Neural cell (in vitro differentiated cells): ENCODE data around the gene SAMD1. TPM values are rescaled to one million over a fixed set of nuclear protein-coding genes. Genes with fewer than 3 reads are reported as not detected.

Experiments
- H2AFZ ChIP-seq: fragments of 200-600, 300-800 bp; sonication (generic), shearing (Covaris generic); 2 replicates; pipeline ENCODE4 v1.6.0; 2014; ENCODE audit warnings: low read depth, mild to moderate bottlenecking, antibody characterized with exemption, low read length, moderate library complexity
- H3F3A ChIP-seq: fragments of 200-600 bp; shearing (Covaris generic); 2 replicates; pipeline ENCODE4 v1.6.1; 2016; ENCODE audit warnings: mild to moderate bottlenecking, moderate library complexity, mixed read lengths, antibody characterized with exemption, low read length; ENCODE audit not compliant: insufficient read depth, poor library complexity, severe bottlenecking
- H3K27ac ChIP-seq: fragments of 200-600, 300-800 bp; sonication (generic), shearing (Covaris generic); 2 replicates; pipeline ENCODE4 v1.5.1; 2014; ENCODE audit warnings: mild to moderate bottlenecking, low read length, moderate library complexity
- H3K27me3 ChIP-seq: fragments of 300-800, 200-600 bp; sonication (generic), shearing (Covaris generic); 2 replicates; pipeline ENCODE4 v1.6.0; 2014; ENCODE audit warnings: mild to moderate bottlenecking, low read depth, low read length, moderate library complexity; ENCODE audit not compliant: insufficient read depth
- H3K36me3 ChIP-seq: fragments of 300-800, 200-600 bp; sonication (generic), shearing (Covaris generic); 2 replicates; pipeline ENCODE4 v1.5.1; 2014; ENCODE audit warnings: mild to moderate bottlenecking, antibody characterized with exemption, low read length, moderate library complexity; ENCODE audit not compliant: insufficient read depth
- H3K4me2 ChIP-seq: fragments of 300-800, 200-600 bp; sonication (generic), shearing (Covaris generic); 2 replicates; pipeline ENCODE4 v1.6.0; 2014; ENCODE audit warnings: mild to moderate bottlenecking, low read length
- H3K4me3 ChIP-seq: fragments of 300-800, 200-600 bp; sonication (generic), shearing (Covaris generic); 2 replicates; pipeline ENCODE4 v1.5.1; 2014; ENCODE audit warnings: mild to moderate bottlenecking, low read length, moderate library complexity
- H3K79me2 ChIP-seq: fragments of 200-600 bp; shearing (Covaris generic); replicated peaks from 2 replicates; pipeline ENCODE4 v1.6.0; 2014; ENCODE audit warnings: mild to moderate bottlenecking, low read length, moderate library complexity; ENCODE audit not compliant: insufficient read depth
- H3K9ac ChIP-seq: fragments of 300-800, 200-600 bp; sonication (generic), shearing (Covaris generic); 2 replicates; pipeline ENCODE4 v1.6.1; 2016; ENCODE audit warnings: mild to moderate bottlenecking, low read length, mixed read lengths
- H3K9me2 ChIP-seq: fragments of 200-600 bp; shearing (Covaris generic); 2 replicates; pipeline ENCODE4 v1.6.1; 2016; ENCODE audit warnings: mild to moderate bottlenecking, low read length, mixed read lengths; ENCODE audit not compliant: insufficient read depth
- H3K9me3 ChIP-seq: fragments of 200-600, 300-800 bp; sonication (generic), shearing (Covaris generic); 2 replicates; pipeline ENCODE4 v1.6.1; 2016; ENCODE audit warnings: mild to moderate bottlenecking, mixed run types, low read length, moderate library complexity, mixed read lengths
- H4K20me1 ChIP-seq: fragments of 200-600 bp; shearing (Covaris generic); 2 replicates; pipeline ENCODE4 v1.6.1; 2016; ENCODE audit warnings: mild to moderate bottlenecking, mixed run types; ENCODE audit not compliant: insufficient read depth
- CTCF ChIP-seq: fragments of 450-650 bp; IDR thresholded peaks from 2 replicates; pipeline ENCODE4 v1.5.1; 2014; ENCODE audit warnings: antibody characterized with exemption, mild to moderate bottlenecking, moderate library complexity; ENCODE audit not compliant: poor library complexity, severe bottlenecking
- EP300 ChIP-seq: fragments of 450-650 bp; conservative IDR thresholded peaks from 2 replicates; pipeline ENCODE4 v1.6.1; 2014; ENCODE audit warnings: antibody characterized with exemption, mild to moderate bottlenecking, moderate library complexity; ENCODE audit not compliant: poor library complexity, severe bottlenecking
- EZH2 ChIP-seq: fragments of 200-600, 300-800 bp; shearing (Covaris generic), sonication (generic); IDR thresholded peaks from 2 replicates; pipeline ENCODE4 v1.6.1; 2014; ENCODE audit warnings: antibody characterized with exemption, low read length, borderline replicate concordance, mild to moderate bottlenecking; ENCODE audit not compliant: insufficient read depth, poor library complexity, severe bottlenecking
- MXI1 ChIP-seq: fragments of 450-650 bp; conservative IDR thresholded peaks from 2 replicates; pipeline ENCODE4 v1.6.1; 2014; ENCODE audit warnings: antibody characterized with exemption, mild to moderate bottlenecking; ENCODE audit not compliant: poor library complexity, severe bottlenecking
- POLR2AphosphoS5 ChIP-seq: IDR thresholded peaks from 2 replicates; pipeline ENCODE4 v1.6.1; 2012
- RAD21 ChIP-seq: fragments of 450-650 bp; conservative IDR thresholded peaks from 2 replicates; pipeline ENCODE4 v1.6.1; 2014; ENCODE audit warnings: antibody characterized with exemption, mild to moderate bottlenecking, moderate library complexity
- REST ChIP-seq: IDR thresholded peaks from 2 replicates; pipeline ENCODE4 v1.6.1; 2012; ENCODE audit warnings: borderline replicate concordance
- SMC3 ChIP-seq: fragments of 450-650 bp; conservative IDR thresholded peaks from 2 replicates; pipeline ENCODE4 v1.6.1; 2014; ENCODE audit warnings: antibody characterized with exemption, mild to moderate bottlenecking, moderate library complexity; ENCODE audit not compliant: poor library complexity
- TAF1 ChIP-seq: IDR thresholded peaks from 2 replicates; pipeline ENCODE4 v1.6.1; 2012; ENCODE audit warnings: low read depth
- polyA plus RNA-seq: library from polyadenylated mRNA; depleted of rRNA; stranded (reverse); fragments of >200 nt; gene quantifications from 2 replicates; pipeline ENCODE4 v1.2.3, GENCODE V29; 2014

The SAMD1 gene
- polyA plus RNA-seq, 1 donor from 2014 or later: 38.1 TPM

GRCh38 chr19:14102756-14103155 lies 12.2 kb upstream of the SAMD1 start:
- Histone ChIP-seq H3K4me3 (no peak overlapping the region), H3K27ac (no peak overlapping the region), H3K27me3 (no peaks in the 10 kb centered on the region), H3K9ac (no peak overlapping the region), H3K4me2 (no peak overlapping the region), H3K9me2 (no peaks in the 10 kb centered on the region), H3K36me3 (peaks cover 6% of the 10 kb centered on the region), H2AFZ (no peak overlapping the region), H3F3A (no peaks in the 10 kb centered on the region), H3K9me3 (no peaks in the 10 kb centered on the region), H3K79me2 (no peaks in the 10 kb centered on the region), H4K20me1 (no peaks in the 10 kb centered on the region)
- no peak for TF ChIP-seq RAD21

GRCh38 chr19:14102102-14102696 lies 11.6 kb upstream of the SAMD1 start:
- H3K9me3 ChIP-seq: no peaks in the 10 kb centered on the region
- H4K20me1 ChIP-seq: no peaks in the 10 kb centered on the region
- peaks cover 6% of the 10 kb centered on the region for H3K36me3 ChIP-seq
- no peak overlapping the region for H3K9ac ChIP-seq
- no peaks in the 10 kb centered on the region for H3F3A ChIP-seq
- no peaks in the 10 kb centered on the region for H3K27me3 ChIP-seq
- TF ChIP-seq CTCF (no peak), EZH2 (no peak)
- no peak overlapping the region for H3K4me3 ChIP-seq
- no peak overlapping the region for H3K27ac ChIP-seq
- no peak overlapping the region for H2AFZ ChIP-seq
- no peaks in the 10 kb centered on the region for H3K9me2 ChIP-seq
- no peak overlapping the region for H3K4me2 ChIP-seq
- no peaks in the 10 kb centered on the region for H3K79me2 ChIP-seq

GRCh38 chr19:14101003-14101545 lies 10.5 kb upstream of the SAMD1 start:
- H3F3A ChIP-seq: no peaks in the 10 kb centered on the region
- no peaks in the 10 kb centered on the region for H3K79me2 ChIP-seq
- no peak overlapping the region for H3K27ac ChIP-seq
- no peaks in the 10 kb centered on the region for H4K20me1 ChIP-seq
- H3K9me2 ChIP-seq: no peaks in the 10 kb centered on the region
- no peak overlapping the region for H2AFZ ChIP-seq
- H3K36me3 ChIP-seq: peaks cover 6% of the 10 kb centered on the region
- no peak overlapping the region for H3K4me3 ChIP-seq
- no peaks in the 10 kb centered on the region for H3K27me3 ChIP-seq
- TF ChIP-seq REST: no peak
- no peak for TF ChIP-seq CTCF
- TF ChIP-seq EP300: no peak
- TF ChIP-seq MXI1: no peak
- no peak for TF ChIP-seq TAF1
- no peak for TF ChIP-seq POLR2AphosphoS5
- no peak for TF ChIP-seq SMC3
- no peak for TF ChIP-seq EZH2
- no peak for TF ChIP-seq RAD21
- no peaks in the 10 kb centered on the region for H3K9me3 ChIP-seq
- no peak overlapping the region for H3K9ac ChIP-seq
- no peak overlapping the region for H3K4me2 ChIP-seq
